Mucosa of stomach (tissue), 1 donor: ENCODE results near the gene G0S2.

Experiments used
- H3K27me3 ChIP-seq: one replicate; pipeline ENCODE4 v1.7.0; 2013; ENCODE audit warnings: mild to moderate bottlenecking, low read length; ENCODE audit not compliant: control insufficient read depth, insufficient read depth
- H3K36me3 ChIP-seq: one replicate; pipeline ENCODE4 v1.7.0; 2013; ENCODE audit warnings: low read length; ENCODE audit not compliant: control insufficient read depth, insufficient read depth
- H3K4me1 ChIP-seq: one replicate; pipeline ENCODE4 v1.7.0; 2013; ENCODE audit warnings: mild to moderate bottlenecking, low read length; ENCODE audit not compliant: control insufficient read depth, insufficient read depth
- H3K4me3 ChIP-seq: one replicate; pipeline ENCODE4 v1.7.0; 2013; ENCODE audit warnings: low read length
- H3K9ac ChIP-seq: one replicate; pipeline ENCODE4 v1.7.0; 2013; ENCODE audit warnings: mild to moderate bottlenecking, low read length, moderate library complexity
- H3K9me3 ChIP-seq: one replicate; pipeline ENCODE4 v1.7.0; 2013; ENCODE audit warnings: mild to moderate bottlenecking, low read length, moderate library complexity; ENCODE audit not compliant: control insufficient read depth
- donor health status: Pancreatic carcinoma.

G0S2 gene

DNA sequence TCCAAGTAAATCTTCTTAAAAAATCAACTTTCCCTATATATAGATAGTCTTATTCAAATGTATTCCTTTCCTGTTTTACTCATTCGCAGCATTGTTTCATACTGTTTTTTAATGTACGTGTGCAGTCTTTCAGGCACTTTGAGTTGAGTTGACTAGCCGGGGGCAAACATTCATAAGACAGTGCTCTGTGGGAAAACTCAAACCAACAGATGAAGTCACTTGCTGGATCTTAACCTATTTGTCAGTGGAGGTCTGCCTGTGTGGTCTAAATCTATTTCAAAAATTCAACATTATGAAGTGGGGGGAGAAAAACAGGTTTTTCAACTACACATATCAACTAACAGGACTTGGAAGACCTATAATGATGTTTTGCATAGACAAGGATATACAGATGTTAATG lies 35.6 kb downstream of the G0S2 start:
- H3K9ac ChIP-seq = no peak overlapping the region
- H3K4me3 ChIP-seq = no peak overlapping the region
- no peaks in the 10 kb centered on the region for H3K27me3 ChIP-seq
- H3K36me3 ChIP-seq = no peaks in the 10 kb centered on the region
- H3K4me1 ChIP-seq = no peaks in the 10 kb centered on the region
- no peaks in the 10 kb centered on the region for H3K9me3 ChIP-seq

DNA sequence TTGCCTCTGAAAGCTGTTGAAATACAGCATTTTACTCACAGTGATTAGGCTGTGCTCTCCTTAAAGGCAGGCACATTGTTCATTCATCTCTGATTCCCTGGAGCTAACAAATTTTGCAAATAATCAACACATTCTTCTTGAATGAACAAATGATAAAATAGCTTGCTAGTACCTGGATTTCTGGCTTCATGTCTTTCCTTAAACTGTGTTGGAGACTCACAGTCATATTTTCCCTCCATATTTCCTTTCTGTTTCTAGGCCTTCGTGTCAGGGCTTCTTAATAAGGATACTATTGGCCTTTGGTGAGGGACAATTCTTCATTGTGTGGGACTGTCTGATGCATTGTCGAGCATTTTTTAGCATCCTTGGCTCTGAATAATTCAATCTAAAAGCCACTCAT lies 39.1 kb downstream of the G0S2 start:
- H3K4me3 ChIP-seq = no peak overlapping the region
- H3K9me3 ChIP-seq = no peaks in the 10 kb centered on the region
- no peaks in the 10 kb centered on the region for H3K36me3 ChIP-seq
- no peak overlapping the region for H3K9ac ChIP-seq
- H3K27me3 ChIP-seq = no peaks in the 10 kb centered on the region
- H3K4me1 ChIP-seq = no peaks in the 10 kb centered on the region

DNA sequence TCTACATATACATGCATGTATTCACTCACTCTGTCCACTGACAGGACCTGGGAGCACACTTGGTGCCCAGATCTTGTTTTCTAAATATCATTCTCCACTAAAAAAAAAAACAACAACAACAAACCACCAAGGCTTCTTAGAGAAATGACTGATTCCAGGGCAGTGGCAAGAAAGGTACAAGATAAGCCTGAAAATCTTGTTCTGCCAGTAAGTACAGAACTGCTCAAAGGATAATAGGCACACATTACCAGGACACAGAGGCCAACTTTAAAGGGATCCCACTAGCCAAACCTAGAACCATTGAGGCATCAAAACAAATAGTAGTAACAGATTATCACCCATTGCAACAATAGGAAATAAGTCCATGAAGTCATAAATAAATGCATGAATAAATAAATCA lies 40.1 kb downstream of the G0S2 start:
- H3K9ac ChIP-seq = no peak overlapping the region
- H3K4me3 ChIP-seq = no peak overlapping the region
- H3K9me3 ChIP-seq = no peaks in the 10 kb centered on the region
- no peaks in the 10 kb centered on the region for H3K36me3 ChIP-seq
- H3K4me1 ChIP-seq = no peaks in the 10 kb centered on the region
- H3K27me3 ChIP-seq = no peaks in the 10 kb centered on the region

DNA sequence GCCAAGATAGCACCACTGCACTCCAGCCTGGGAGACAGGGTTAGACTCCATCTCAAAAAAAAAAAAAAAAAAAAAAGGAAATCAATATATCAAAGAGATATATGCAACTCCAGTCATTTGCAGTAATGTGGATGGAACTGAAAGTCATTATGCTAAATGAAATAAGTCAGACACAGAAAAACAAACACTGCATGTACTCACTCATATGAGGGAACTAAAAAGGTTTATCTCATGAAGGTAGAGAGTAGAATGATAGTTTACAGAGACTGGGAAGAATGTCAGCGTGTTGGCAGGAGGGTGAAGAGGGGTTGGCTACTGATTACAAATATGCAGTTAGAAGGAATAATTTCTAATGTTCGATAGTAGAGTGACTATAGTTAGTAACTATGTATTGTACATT lies 42.6 kb downstream of the G0S2 start:
- H3K4me3 ChIP-seq = no peak overlapping the region
- H3K9ac ChIP-seq = no peak overlapping the region
- H3K9me3 ChIP-seq = no peaks in the 10 kb centered on the region
- H3K36me3 ChIP-seq = no peaks in the 10 kb centered on the region
- no peaks in the 10 kb centered on the region for H3K27me3 ChIP-seq
- no peaks in the 10 kb centered on the region for H3K4me1 ChIP-seq

DNA sequence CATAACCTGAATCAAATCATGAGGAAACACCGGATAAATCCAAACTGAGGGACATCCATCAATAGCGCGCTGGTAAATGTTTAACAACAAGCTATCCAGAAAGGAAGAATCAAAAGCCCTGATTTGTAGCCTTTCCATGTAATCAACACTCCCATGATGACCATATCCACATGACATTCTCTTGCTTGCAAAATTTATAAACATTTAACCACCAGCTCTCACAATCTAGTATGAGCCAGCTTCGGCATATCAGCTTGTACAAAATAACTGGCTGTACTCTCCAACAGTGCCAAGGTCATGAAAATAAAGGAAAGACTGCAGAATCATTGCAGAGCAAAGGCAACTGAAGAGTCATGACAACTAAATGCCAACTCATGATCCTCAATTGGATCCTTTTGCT lies 45.1 kb downstream of the G0S2 start:
- H3K4me1 ChIP-seq = no peaks in the 10 kb centered on the region
- no peaks in the 10 kb centered on the region for H3K9me3 ChIP-seq
- H3K36me3 ChIP-seq = no peaks in the 10 kb centered on the region
- H3K4me3 ChIP-seq = no peak overlapping the region
- H3K9ac ChIP-seq = no peak overlapping the region
- H3K27me3 ChIP-seq = no peaks in the 10 kb centered on the region

DNA sequence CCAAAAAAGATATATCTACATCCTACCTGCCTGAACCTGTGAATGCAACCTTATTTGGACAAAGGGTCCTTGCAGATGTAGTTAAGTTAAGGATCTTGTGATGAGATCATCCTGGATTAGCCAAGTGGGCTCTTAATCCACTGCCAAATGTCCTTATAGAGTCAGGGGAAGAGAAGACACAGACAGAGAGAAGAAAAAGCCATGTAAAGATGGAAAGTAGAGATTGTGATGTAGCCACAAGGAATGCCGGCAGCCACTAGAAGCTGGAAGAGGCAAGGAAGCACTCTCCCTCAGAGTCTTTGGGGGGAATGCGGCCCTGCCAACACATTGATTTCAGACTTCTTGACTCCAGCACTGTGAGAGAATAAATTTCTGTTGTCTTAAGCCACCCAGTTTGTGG lies 45.6 kb downstream of the G0S2 start:
- H3K36me3 ChIP-seq = no peaks in the 10 kb centered on the region
- no peaks in the 10 kb centered on the region for H3K4me1 ChIP-seq
- H3K9me3 ChIP-seq = no peaks in the 10 kb centered on the region
- no peak overlapping the region for H3K4me3 ChIP-seq
- H3K9ac ChIP-seq = no peak overlapping the region
- H3K27me3 ChIP-seq = no peaks in the 10 kb centered on the region

DNA sequence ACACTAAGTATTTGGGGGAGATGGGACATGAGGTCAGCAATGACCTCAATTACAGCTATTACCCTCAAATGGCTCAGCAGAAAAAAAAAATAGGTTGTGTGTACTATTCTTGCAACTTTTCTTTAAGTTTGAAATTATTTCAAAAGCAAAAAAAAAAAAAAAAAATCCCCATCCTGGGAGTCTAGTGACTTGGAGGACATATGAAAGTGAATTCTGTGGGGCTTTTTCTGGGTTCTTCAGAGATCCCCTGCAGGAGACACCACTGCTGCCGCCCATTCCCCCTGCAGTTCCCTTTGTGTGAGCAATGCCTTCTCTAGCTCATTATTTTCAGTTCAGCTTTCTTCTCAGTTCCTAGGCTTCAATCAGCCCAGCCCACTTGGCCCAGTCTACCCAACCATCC lies 46.1 kb downstream of the G0S2 start:
- H3K9me3 ChIP-seq = no peaks in the 10 kb centered on the region
- H3K4me3 ChIP-seq = no peak overlapping the region
- H3K27me3 ChIP-seq = no peaks in the 10 kb centered on the region
- H3K36me3 ChIP-seq = no peaks in the 10 kb centered on the region
- no peak overlapping the region for H3K9ac ChIP-seq
- no peaks in the 10 kb centered on the region for H3K4me1 ChIP-seq

DNA sequence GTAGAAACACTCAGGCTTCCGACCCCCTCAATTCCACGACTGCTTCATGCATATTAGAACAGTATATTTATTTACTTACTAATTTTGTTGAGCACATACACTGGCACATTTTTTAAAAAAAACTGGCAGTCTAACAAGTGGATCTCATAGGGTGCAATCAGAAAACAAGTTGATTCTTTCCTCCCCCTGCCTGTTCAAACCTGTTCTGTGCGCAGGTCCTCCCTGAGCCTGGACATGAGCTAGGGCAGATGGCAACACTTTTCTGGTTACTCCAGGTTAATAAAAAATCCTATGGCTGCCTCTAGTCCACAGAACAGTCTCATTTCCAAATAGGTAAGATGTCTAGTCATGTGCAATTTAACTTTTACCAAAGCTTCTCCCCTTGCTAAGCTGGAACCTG lies 48.1 kb downstream of the G0S2 start:
- no peak overlapping the region for H3K9ac ChIP-seq
- no peak overlapping the region for H3K4me3 ChIP-seq
- no peaks in the 10 kb centered on the region for H3K9me3 ChIP-seq
- peaks cover 3% of the 10 kb centered on the region for H3K27me3 ChIP-seq
- no peaks in the 10 kb centered on the region for H3K36me3 ChIP-seq
- no peaks in the 10 kb centered on the region for H3K4me1 ChIP-seq

DNA sequence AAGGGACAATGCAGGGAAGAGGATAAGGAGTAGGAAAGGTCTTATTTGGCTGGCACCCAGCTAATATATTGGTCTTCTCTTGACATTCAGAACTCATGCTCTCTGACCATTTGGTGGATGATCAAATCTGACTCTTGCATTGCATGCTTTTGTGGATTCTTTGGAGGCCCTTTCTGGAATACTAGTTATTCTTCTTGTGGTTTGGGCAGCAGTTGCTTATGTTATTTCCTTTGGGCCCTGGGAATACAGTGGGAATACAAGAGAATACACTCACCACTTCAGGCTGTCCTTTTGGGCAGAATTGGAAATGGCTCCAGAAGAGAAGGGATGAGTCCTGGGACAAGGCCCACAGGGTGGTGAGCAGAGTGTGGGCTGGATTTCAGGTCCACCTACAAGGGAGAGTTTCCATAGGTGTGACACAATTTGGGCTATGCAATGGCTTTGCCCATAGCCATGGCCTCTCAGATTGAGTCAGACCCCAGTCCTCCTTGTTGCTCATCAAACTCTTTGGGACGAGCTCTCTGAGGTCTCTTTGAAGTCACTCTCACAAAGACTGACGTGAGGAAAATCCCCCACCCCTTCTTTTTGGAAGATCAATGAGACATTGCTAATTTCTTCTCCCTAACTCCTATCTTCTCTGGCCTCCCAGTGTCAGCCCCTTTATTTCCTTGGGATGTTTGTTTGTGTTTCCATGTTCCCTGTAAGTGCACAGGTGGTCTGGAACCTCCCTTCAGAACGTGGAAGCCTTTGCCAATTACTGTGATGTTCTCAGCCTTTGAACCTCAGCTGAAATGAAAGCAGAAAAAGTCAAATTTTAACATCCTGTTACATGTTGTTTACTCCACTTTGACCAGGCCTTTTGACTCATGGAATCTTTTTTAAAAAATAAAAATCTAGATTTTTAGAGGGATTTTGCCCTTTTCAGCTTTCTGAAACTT lies 48.8 kb downstream of the G0S2 start:
- Histone ChIP-seq H3K27me3 (peaks cover 3% of the 10 kb centered on the region), H3K4me1 (no peaks in the 10 kb centered on the region), H3K9me3 (no peaks in the 10 kb centered on the region), H3K4me3 (no peak overlapping the region), H3K36me3 (no peaks in the 10 kb centered on the region), H3K9ac (no peak overlapping the region)
